ENCODE results near the gene NEK11. TPM values are rescaled to one million over a fixed set of nuclear protein-coding genes. Genes with fewer than 3 reads are reported as not detected.

The NEK11 gene
- total and polyA plus RNA-seq, 8 donors: 7.9 to 22.1 (median 15.4) TPM

DNA sequence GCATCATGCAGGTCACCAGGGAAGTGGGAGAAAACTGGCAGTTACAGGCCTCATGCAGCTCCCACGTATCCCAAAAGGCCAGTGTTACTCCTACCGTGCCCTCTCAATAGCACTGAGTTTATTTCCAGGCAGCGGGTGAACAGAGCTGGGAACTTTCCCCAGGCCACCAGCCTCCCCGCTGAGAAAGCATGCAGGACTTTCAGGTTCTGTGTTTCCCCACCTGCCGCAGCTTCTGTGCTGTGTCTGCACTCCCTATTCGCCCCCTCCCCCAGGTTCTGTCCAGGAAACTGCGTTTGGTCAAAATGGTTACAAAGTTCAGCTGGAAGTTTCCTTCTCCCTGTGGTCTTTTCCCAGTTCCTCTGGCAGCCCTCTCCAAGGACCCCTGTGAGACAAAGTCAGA is 21.4 kb downstream of the NEK11 start:
- TF ChIP-seq, protein P1, sequence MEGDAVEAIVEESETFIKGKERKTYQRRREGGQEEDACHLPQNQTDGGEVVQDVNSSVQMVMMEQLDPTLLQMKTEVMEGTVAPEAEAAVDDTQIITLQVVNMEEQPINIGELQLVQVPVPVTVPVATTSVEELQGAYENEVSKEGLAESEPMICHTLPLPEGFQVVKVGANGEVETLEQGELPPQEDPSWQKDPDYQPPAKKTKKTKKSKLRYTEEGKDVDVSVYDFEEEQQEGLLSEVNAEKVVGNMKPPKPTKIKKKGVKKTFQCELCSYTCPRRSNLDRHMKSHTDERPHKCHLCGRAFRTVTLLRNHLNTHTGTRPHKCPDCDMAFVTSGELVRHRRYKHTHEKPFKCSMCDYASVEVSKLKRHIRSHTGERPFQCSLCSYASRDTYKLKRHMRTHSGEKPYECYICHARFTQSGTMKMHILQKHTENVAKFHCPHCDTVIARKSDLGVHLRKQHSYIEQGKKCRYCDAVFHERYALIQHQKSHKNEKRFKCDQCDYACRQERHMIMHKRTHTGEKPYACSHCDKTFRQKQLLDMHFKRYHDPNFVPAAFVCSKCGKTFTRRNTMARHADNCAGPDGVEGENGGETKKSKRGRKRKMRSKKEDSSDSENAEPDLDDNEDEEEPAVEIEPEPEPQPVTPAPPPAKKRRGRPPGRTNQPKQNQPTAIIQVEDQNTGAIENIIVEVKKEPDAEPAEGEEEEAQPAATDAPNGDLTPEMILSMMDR (IDR thresholded peaks at IDR 0.05): no peak
- H3K4me1 ChIP-seq: no peaks in the 10 kb centered on the region
- intact Hi-C loops (cut with DNase I): no loop called here
- H3K4me3 ChIP-seq: no peak overlapping the region
- H3K36me3 ChIP-seq: no peaks in the 10 kb centered on the region
- no peaks in the 10 kb centered on the region for H3K9me3 ChIP-seq
- no peak overlapping the region for H3K27ac ChIP-seq
- ATAC-seq (no peak), DNase-seq (no peak)
- no peaks in the 10 kb centered on the region for H3K27me3 ChIP-seq

DNA sequence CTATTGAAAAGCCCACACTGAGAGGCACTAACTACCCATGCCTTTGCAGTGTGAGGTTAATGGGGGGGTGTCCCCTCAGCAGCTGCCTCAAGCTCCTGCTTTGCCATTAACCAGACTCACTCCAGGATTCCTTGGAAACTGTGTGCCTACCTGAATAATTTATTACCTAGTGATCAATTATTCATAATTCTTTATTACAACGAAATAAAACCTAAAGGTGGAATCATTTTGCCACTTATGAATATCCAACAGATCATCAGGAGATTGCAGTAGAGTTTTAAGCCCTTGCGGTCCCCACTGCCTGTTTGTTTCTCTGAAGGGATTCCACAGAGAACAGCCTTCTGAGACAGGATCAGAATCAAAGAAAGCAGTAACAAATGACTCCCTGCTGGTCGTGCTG is 23.3 kb downstream of the NEK11 start:
- intact Hi-C loops (cut with DNase I): no loop called here
- H3K27ac ChIP-seq: no peak overlapping the region
- no peak for ATAC-seq
- H3K4me1 ChIP-seq: no peaks in the 10 kb centered on the region
- no peaks in the 10 kb centered on the region for H3K27me3 ChIP-seq
- no peak overlapping the region for H3K4me3 ChIP-seq
- DNase-seq: no peak
- no peaks in the 10 kb centered on the region for H3K9me3 ChIP-seq
- TF ChIP-seq, protein P1 (IDR thresholded peaks at IDR 0.05): no peak
- no peaks in the 10 kb centered on the region for H3K36me3 ChIP-seq

DNA sequence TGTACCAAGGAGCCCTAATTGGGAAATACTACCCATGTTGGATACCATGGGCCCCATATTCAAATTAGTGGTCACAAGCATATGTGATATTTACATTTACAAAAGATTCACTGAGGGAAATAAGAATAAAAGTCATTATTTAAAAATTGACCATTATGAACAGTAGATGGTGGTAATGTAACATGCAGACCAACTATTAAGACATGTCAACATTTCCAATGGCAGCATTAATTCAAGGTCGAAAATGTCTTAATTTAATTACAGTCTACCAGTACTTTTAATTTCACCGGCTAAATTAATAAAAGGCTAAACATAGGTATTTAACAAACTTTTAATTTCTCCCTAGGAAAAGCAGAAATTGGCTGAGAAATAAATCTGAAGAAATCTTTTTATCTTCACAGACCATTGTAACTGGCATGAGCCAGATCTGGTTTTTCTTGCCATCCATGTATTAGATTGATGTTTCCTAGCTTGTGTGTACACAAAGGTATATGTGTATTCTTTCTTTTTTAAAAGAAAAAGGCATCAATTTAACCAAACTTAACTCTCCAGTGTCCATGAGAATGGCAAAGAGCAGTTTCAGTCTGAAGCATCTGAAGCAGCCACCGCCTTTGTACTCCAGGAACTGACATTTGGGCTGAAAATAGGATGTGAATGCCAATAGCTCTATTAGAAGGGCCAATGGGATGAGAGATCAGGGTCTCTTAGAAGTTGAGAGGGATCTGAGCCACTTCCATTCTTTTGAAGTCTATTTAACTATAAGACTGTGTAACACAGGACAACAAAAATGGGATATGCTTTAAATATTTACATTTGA is 26.6 kb downstream of the NEK11 start:
- intact Hi-C loops (cut with DNase I): no loop called here
- no peak for DNase-seq
- Histone ChIP-seq H3K9me3 (no peaks in the 10 kb centered on the region), H3K27me3 (no peaks in the 10 kb centered on the region), H3K4me3 (no peak overlapping the region), H3K27ac (no peak overlapping the region), H3K4me1 (no peaks in the 10 kb centered on the region), H3K36me3 (no peaks in the 10 kb centered on the region)
- ATAC-seq: no peak
- TF ChIP-seq, protein P1 (IDR thresholded peaks at IDR 0.05): peak in 1 of 2 donors; percentile 17

DNA sequence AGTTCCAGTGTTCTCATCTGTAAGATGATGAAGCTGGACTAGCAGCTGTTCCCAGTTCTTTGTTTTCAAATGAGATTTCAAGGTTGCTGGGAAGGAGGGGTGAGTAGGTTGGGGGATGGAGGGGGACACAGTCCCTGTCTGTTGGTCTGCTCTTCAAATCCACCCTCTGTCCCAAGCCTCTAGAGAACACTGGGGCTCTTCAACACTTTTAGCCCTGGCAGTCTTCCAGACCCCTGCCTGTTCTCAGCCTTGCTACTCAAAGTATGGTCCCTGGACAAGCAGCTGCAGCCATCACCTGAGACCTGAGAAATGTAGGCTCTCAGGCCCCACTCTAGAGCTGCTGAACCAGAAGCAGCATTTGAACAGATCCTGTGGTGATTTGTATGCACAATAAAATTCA is 41.3 kb downstream of the NEK11 start:
- Histone ChIP-seq H3K36me3 (no peaks in the 10 kb centered on the region), H3K27me3 (no peaks in the 10 kb centered on the region), H3K27ac (no peak overlapping the region), H3K9me3 (no peaks in the 10 kb centered on the region), H3K4me3 (no peak overlapping the region), H3K4me1 (no peaks in the 10 kb centered on the region)
- ATAC-seq: no peak
- TF ChIP-seq, protein P1 (IDR thresholded peaks at IDR 0.05): no peak
- DNase-seq: no peak
- intact Hi-C loops (cut with DNase I): no loop called here

DNA sequence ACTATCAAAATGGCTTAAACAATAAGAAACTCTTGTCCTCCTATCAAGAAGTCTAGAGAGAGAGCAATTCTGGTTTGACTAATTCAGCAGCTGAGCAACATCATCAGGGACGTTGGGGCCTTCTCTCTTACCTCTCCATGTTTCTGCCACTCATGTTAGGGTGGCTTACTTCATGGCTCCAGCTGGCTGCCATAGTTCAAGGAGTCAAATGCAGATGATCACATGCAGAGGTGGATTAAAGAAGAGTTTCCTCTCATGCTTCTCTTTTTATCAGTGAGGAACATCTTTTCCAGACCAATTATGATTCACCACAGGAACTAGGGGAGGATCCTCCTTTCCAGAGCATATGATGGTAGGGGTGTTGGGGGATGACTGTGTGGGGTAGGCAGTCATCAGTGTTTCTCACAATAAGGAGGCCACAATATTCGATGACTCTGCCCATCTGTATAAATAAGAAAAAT is 45.5 kb downstream of the NEK11 start:
- Histone ChIP-seq H3K27ac (no peak overlapping the region), H3K9me3 (no peaks in the 10 kb centered on the region), H3K36me3 (no peaks in the 10 kb centered on the region), H3K4me3 (no peak overlapping the region), H3K27me3 (no peaks in the 10 kb centered on the region), H3K4me1 (no peaks in the 10 kb centered on the region)
- DNase-seq (no peak), ATAC-seq (no peak)
- TF ChIP-seq, protein P1 (IDR thresholded peaks at IDR 0.05): no peak
- intact Hi-C loops (cut with DNase I): no loop called here
